K562 (cell line): ENCODE data around the gene INPP5D. TPM values are rescaled to one million over a fixed set of nuclear protein-coding genes. Genes with fewer than 3 reads are reported as not detected.

Source experiments
- CTCF ChIP-seq, 3 experiments: IDR thresholded peaks in 2 of 3; conservative IDR thresholded peaks in 1 of 3; 2 replicates each; pipeline ENCODE4 v1.5.1; 2011 to 2012; ENCODE audit warnings: low read length in 3 of 3, mild to moderate bottlenecking in 3 of 3, control low read depth in 2 of 3, improper control_type of control experiment in 1 of 3, inconsistent platforms in 1 of 3, low read depth in 1 of 3, mixed read lengths in 1 of 3, moderate library complexity in 1 of 3; ENCODE audit not compliant: insufficient read depth in 2 of 3
- EP300 ChIP-seq: IDR thresholded peaks from 2 replicates; pipeline ENCODE4 v1.6.1; 2012; ENCODE audit warnings: low read length, improper control_type of control experiment
- PHF21A ChIP-seq: fragments of 450-650 bp; IDR thresholded peaks from 2 replicates; pipeline ENCODE4 v1.6.1; 2017; ENCODE audit warnings: low read depth, borderline replicate concordance
- RBM34 ChIP-seq: fragments of 200-400 bp; formaldehyde crosslinking; IDR thresholded peaks from 2 replicates; pipeline ENCODE4 v1.6.1; 2018; ENCODE audit warnings: low read length, borderline replicate concordance; ENCODE audit not compliant: insufficient read depth
- SIN3A ChIP-seq, 2 experiments: fragments of 150-350 bp in 1 of 2; IDR thresholded peaks; 2 replicates each; pipeline ENCODE4 v1.6.1; 2011 to 2016; ENCODE audit warnings: borderline replicate concordance in 2 of 2, low read depth in 2 of 2, low read length in 2 of 2, mild to moderate bottlenecking in 2 of 2, moderate library complexity in 2 of 2; ENCODE audit not compliant: control insufficient read depth in 1 of 2
- SMAD1 ChIP-seq: fragments of 150-350 bp; IDR thresholded peaks from 2 replicates; pipeline ENCODE4 v1.6.1; 2014; ENCODE audit warnings: low read length, low read depth; ENCODE audit not compliant: partially characterized antibody
- SMARCA5 ChIP-seq: fragments of 450-650 bp; IDR thresholded peaks from 2 replicates; pipeline ENCODE4 v1.6.1; 2016
- SMARCC2 ChIP-seq: fragments of 450-650 bp; IDR thresholded peaks from 2 replicates; pipeline ENCODE4 v1.6.1; 2017; ENCODE audit warnings: antibody characterized with exemption, moderate library complexity, mild to moderate bottlenecking, low read depth
- SOX6 ChIP-seq: fragments of 450-650 bp; IDR thresholded peaks from 2 replicates; pipeline ENCODE4 v1.6.1; 2014; ENCODE audit warnings: mild to moderate bottlenecking
- TAF15 ChIP-seq: fragments of 200-400 bp; formaldehyde crosslinking; IDR thresholded peaks from 2 replicates; pipeline ENCODE4 v1.6.1; 2017; ENCODE audit warnings: mild to moderate bottlenecking, low read depth, low read length, moderate library complexity
- UBTF ChIP-seq, 2 experiments: IDR thresholded peaks; 2 replicates each; pipeline ENCODE4 v1.6.1; 2012; ENCODE audit warnings: improper control_type of control experiment in 2 of 2, low read depth in 2 of 2, low read length in 2 of 2, borderline replicate concordance in 1 of 2
- ZNF140 ChIP-seq: fragments of 250-450 bp; sonication (Bioruptor Pico); IDR thresholded peaks from 2 replicates; pipeline ENCODE4 v1.8.0; 2021; ENCODE audit warnings: moderate library complexity, mild to moderate bottlenecking, inconsistent platforms
- ZNF445 ChIP-seq: fragments of 250-450 bp; sonication (Bioruptor Pico); IDR thresholded peaks from 2 replicates; pipeline ENCODE4 v1.4.0; 2020; ENCODE audit warnings: low read depth, mild to moderate bottlenecking, moderate library complexity
- ZNF518B ChIP-seq: fragments of 250-450 bp; sonication (Bioruptor Pico); IDR thresholded peaks from 2 replicates; pipeline ENCODE4 v1.5.0; 2021; ENCODE audit warnings: mild to moderate bottlenecking, moderate library complexity
- ZNF76 ChIP-seq: fragments of 250-450 bp; sonication (Bioruptor Pico); IDR thresholded peaks from 2 replicates; pipeline ENCODE4 v1.4.0; 2020; ENCODE audit warnings: mild to moderate bottlenecking, moderate library complexity, borderline replicate concordance
- polyA plus RNA-seq, 8 experiments: library from polyadenylated mRNA; depleted of rRNA in 4 of 8; stranded (reverse) in 5 of 8; unstranded in 3 of 8; fragments of >200 nt; fragmentation: Nextera tagmentation in 2 of 8; fragmentation: Illumina TruSeq in 1 of 8; extraction: Ambion mirVana in 2 of 8; extraction: Trizol in 1 of 8; gene quantifications; 2 replicates each; pipeline versions ENCODE4 v1.2.1 to v1.2.3, GENCODE V29; 2011 to 2014; ENCODE audit warnings: inconsistent platforms in 1 of 8, missing spikeins in 1 of 8
- total RNA-seq, 7 experiments: library from RNA; depleted of rRNA in 6 of 7; stranded (reverse); fragments of >200 nt in 6 of 7; fragmentation: Illumina TruSeq in 2 of 7; extraction: Trizol in 2 of 7; gene quantifications; 2 replicates each; pipeline versions ENCODE4 v1.2.1 to v1.2.3, GENCODE V29; 2011 to 2021; ENCODE audit warnings: low replicate concordance in 1 of 7
- TF ChIP-seq, protein P1 (sequence below): fragments of 250-450 bp; sonication (Bioruptor Pico); IDR thresholded peaks from 2 replicates; pipeline ENCODE4 v1.8.0; 2021; ENCODE audit warnings: mild to moderate bottlenecking, moderate library complexity
- TF ChIP-seq, protein P2 (sequence below): fragments of 250-450 bp; sonication (Bioruptor Pico); IDR thresholded peaks from 2 replicates; pipeline ENCODE4 v1.8.0; 2022; ENCODE audit warnings: moderate library complexity, mild to moderate bottlenecking, inconsistent platforms

INPP5D gene
- total and polyA plus RNA-seq, 9 of the 15 experiments (the other 6 are each of a cell fraction or from before 2014, with no cell fraction given) = 0.55 to 6.2 (median 2.2) TPM

- TF ChIP-seq UBTF (IDR thresholded peaks at IDR 0.05; ENCODE audit: borderline replicate concordance in 1 of 2, low read depth in 2 of 2, low read length in 2 of 2) (no peak), SMARCC2 (no peak), CTCF (IDR thresholded peaks at IDR 0.05 in 2 of 3, conservative IDR thresholded peaks at IDR 0.05 in 1 of 3; ENCODE audit: insufficient read depth in 2 of 3, low read depth in 1 of 3, low read length in 3 of 3) (peak; percentile 93 to 95 (median 93)), ZNF76 (CRISPR knock-in tag) (no peak), ZNF445 (CRISPR knock-in tag) (no peak), ZNF140 (no peak), SMAD1 (no peak), RBM34 (no peak), TAF15 (no peak), SOX6 (peak; percentile 50; the same call in 1 of the 2 replicates), SMARCA5 (no peak), SIN3A (IDR thresholded peaks at IDR 0.05; ENCODE audit: borderline replicate concordance in 2 of 2, control insufficient read depth in 1 of 2, low read depth in 2 of 2, low read length in 2 of 2) (peak; percentile 86 to 88; a peak in 1 of 4 replicates), ZNF518B (CRISPR knock-in tag) (no peak), EP300 (no peak), PHF21A (no peak)
- TF ChIP-seq, protein P1, sequence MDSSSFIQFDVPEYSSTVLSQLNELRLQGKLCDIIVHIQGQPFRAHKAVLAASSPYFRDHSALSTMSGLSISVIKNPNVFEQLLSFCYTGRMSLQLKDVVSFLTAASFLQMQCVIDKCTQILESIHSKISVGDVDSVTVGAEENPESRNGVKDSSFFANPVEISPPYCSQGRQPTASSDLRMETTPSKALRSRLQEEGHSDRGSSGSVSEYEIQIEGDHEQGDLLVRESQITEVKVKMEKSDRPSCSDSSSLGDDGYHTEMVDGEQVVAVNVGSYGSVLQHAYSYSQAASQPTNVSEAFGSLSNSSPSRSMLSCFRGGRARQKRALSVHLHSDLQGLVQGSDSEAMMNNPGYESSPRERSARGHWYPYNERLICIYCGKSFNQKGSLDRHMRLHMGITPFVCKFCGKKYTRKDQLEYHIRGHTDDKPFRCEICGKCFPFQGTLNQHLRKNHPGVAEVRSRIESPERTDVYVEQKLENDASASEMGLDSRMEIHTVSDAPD = no peak
- TF ChIP-seq, protein P2, sequence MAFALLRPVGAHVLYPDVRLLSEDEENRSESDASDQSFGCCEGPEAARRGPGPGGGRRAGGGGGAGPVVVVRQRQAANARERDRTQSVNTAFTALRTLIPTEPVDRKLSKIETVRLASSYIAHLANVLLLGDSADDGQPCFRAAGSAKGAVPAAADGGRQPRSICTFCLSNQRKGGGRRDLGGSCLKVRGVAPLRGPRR (CRISPR knock-in tag) = no peak
Observed at GRCh38 chr2:233251306-233252116, 191.4 kb downstream of the INPP5D start, which contains the start of gene ATG16L1 (continued).
